HTERT RPE-1 (cell line): ENCODE results near the gene CLDN14.

Experiments used
- in situ Hi-C: fragments of 300-500 bp; cut with MboI; formaldehyde crosslinking; loops from 4 replicates; pipeline ENCODE4 v1.14.3; 2020; ENCODE audit warnings: low sequenced_read_pairs

Gene CLDN14, protein sequence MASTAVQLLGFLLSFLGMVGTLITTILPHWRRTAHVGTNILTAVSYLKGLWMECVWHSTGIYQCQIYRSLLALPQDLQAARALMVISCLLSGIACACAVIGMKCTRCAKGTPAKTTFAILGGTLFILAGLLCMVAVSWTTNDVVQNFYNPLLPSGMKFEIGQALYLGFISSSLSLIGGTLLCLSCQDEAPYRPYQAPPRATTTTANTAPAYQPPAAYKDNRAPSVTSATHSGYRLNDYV

DNA sequence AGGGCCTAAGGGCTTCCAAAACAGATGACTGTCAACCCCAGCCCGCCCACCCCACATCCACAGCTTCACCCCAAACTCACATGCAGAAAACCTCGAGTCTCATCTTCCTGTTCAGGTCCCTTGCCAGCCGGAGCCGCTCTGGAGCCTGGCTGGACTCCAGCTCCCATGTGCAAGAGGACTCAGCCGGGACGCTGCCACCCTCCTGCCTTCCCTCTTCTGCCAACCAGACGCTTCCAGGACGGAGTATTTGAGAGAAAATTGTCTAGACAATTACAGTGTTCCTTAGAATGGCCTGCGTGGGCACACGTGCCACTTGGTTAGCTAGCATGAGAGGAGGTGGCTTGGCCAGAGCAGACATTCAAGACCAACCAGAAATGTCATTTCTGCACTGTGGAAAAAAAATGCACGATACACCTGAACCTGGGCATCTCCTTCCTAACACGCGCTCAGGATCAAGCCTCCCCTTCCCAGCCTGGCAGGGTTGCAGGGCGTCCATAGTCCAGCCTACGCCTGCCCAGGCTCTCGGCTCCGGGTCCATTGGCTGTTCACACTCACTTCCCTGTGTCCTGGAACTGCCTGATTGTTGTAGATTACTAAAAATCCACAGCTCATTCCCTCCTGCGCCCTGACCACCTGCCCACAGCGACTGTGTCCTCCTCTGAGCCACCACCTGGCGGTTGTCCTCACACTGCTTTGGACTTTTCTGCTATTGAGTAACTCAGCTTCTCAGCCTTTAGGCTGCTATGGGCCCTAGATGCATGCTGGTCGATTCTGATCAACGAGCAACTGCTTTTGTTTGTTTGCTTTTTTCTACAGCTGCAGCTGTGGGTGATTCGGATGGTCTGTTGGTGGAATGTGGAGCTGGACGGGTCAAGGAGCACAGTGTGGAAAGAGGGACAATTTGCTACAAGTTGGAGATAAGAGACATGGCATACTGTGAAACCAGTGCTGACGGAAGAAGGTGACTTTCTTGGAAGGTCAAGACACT, at the start of gene CLDN14:
Gene CLDN14, minus strand, starts transcription at position 708 of the 988 bp plus-strand sequence. CDS start 18,427 bp downstream, outside the sequence.
- in situ Hi-C loops = no loop called here

GRCh38 chr21:36528716-36529115, 48.8 kb upstream of the CLDN14 start:
- in situ Hi-C loops = no loop called here

DNA sequence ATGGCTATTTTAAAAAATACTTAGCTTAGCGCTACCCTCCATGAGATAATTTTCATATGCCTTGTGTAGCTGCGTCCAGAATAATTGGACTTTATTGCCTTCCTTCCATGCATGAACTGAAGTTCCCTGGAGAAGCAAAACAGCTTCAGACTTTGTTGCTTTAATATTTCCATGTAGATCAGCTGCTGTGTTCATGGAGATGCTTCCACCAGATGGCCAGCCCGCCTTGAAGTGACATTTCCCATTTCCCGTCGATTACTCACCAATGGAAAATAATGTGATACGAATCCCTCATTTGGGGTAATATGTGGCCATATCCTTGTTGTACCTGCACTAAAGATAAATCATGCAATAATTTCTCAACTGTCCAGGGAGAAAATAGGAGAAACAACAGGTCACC, 47.4 kb upstream of the CLDN14 start:
- in situ Hi-C loops = no loop called here

- in situ Hi-C loops = no loop called here
Measured at GRCh38 chr21:36526104-36526503, 46.2 kb upstream of the CLDN14 start.

GRCh38 chr21:36524477-36524876, 44.6 kb upstream of the CLDN14 start:
- in situ Hi-C loops = no loop called here

- in situ Hi-C loops = no loop called here
Measured at GRCh38 chr21:36522219-36522808, 42.4 kb upstream of the CLDN14 start.

- in situ Hi-C loops = no loop called here
Measured at GRCh38 chr21:36518883-36519492, 39.1 kb upstream of the CLDN14 start.

DNA sequence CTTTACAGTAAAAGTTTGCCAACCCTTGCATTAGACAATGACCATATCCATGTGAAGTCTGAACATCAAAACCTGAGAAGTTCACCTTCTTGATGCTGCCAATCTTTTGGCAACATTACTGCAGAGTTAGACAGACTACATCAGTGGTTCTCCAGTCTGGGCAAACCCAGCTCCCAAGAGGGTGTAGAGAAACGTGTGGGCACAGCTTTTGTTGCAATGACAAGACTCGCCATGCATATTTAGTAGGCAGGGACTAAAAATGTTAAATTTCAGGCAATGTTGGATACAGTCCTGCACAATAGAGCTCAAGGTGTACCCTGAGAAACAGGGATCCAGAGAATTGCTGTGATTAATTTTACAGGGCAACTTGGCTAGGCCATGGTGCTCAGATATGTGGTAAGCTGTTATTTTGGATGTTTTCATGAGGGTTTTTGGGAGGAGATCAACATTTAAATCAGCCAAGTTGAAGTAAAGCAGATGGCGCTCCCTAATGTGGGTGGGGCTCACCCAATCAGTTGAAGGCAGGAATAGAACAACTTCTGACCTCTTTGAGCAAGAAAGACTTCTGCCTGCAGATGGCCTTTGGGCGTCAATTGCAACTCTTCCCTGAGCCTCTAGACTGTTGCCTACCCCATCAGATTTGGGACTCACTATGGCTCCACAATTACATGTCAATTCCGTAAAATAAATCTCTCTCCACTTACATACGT, 37.6 kb upstream of the CLDN14 start:
- in situ Hi-C loops = no loop called here

DNA sequence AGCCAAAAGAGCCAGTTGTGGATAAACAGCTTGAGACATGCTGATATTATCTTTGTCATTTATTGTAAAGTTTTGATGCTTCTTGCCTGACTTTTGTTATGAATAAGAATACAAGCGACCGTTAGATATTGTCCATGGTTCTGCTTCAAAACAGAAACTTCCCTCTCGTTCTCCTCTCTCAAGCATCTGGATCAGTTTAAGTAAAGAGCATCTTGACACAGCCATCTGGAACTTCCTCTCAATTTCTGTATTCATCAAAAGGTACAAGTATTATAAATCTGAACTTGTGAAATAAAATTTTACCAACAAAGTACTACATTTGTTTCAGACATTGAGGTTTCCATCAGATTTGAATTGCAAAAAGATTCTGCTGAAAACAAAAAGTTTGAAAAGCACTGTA, 36.4 kb upstream of the CLDN14 start:
- in situ Hi-C loops = no loop called here

- in situ Hi-C loops = no loop called here
Measured at GRCh38 chr21:36513430-36513829, 33.5 kb upstream of the CLDN14 start.

- in situ Hi-C loops = no loop called here
Measured at GRCh38 chr21:36512971-36513370, 33.0 kb upstream of the CLDN14 start.

GRCh38 chr21:36511484-36512220, 31.7 kb upstream of the CLDN14 start:
- in situ Hi-C loops = no loop called here

- in situ Hi-C loops = no loop called here
Measured at GRCh38 chr21:36510911-36511310, 31.0 kb upstream of the CLDN14 start.

DNA sequence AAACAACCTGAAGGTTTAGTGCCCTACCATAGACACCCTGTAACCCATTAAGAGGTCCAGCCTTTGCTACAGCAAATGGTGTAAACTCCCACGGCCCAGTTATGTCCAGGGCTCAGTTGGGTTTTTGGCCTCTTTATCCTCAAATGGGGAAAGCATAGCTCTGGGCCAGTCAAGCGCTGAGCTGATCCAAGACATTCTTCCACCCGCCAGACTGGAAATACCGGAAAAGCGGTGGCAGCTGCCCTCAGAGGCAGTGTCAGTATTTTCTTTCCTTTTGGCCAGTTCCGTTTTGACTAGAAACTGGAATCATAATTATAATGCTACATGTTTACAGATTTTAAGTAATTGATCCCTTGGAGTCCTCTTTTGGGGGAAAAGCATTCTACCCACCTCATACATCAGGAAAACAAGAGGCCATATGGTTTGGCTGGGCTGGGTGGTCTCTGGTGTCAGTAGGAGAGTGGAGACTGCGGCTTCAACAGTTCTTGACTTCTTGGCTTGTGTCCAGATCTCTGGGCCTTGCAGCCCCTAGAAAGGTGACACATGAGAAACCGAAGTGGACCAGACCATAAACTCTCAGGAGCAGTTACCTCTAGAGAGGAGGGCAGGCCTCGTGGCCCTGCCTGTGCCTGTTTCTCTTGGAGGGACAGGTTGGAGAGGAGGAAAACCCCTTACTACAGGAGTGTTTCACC, 30.2 kb upstream of the CLDN14 start:
- in situ Hi-C loops = no loop called here

DNA sequence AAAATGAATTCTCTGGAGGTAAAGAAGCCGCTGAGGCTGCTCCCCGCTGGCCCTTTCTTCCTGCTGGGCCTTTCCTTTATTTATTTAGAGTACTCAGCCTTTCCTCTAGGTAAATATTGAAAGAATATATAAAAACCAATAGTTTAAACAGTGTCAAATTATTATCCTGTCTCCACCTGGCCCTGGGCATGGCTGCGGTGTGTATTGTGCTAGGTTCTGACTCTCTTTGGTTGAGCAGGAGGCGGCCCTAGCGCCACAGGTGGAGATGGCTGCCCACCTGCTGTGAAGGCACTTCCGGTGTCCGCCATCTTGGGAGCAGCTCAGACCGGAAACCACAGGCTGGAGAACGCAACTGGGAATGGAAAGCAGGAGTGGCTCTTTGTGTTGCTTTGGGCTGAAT, 29.0 kb upstream of the CLDN14 start:
- in situ Hi-C loops = no loop called here

- in situ Hi-C loops = no loop called here
Measured at GRCh38 chr21:36507397-36508018, 27.6 kb upstream of the CLDN14 start.

- in situ Hi-C loops = no loop called here
Measured at GRCh38 chr21:36506482-36506881, 26.6 kb upstream of the CLDN14 start.

DNA sequence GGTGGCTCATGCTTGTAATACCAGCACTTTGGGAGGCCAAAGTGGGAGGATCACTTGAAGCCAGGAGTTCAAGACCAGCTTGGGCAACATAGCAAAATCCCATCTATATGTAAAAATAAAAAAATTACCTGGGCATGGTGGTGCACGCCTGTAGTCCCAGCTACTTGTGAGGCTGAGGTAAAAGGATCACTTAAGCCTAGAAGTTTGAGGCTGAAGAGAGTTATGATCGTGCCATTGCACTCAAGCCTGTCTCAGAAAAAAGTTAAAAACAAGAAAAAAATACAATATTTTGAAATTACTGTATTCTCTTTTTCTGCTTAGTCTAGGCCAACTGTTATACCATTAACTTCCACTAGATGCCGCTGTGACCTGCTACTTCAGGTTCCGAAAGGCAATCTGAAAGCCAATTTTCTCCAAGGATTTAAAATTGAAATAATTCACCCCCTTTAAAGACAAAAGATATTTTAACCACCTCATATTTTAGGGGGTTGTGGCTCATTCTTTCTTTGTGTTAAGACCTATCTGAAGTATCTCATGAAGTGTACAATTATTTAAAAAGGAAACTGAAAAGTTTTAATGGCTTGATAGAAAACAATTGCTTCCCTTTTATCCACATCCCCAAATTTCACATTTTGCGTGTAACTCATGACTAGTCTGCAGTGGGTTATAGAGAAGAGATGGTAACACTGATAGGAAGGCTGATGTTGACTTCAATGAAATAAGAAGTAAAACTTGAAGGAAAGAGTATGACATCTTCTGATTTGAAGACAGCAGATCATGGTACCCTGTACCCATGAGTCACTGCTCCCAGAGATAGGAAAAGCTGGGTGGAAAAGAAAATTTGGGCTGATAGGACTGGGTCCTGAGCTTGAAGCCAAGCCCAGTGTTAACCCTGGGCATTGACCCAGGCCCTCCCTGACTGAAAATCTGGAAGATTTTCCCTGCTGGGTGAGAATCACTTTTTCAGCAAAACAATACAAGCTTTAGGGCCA, 24.4 kb upstream of the CLDN14 start:
- in situ Hi-C loops = no loop called here
